ENCODE measurements around the gene KANK4.

Gene KANK4

GRCh38 chr1:62333441-62333840, 14.2 kb upstream of the KANK4 start:
- no peak for DNase-seq (ENCODE audit: low spot score)
- CTCF ChIA-PET, result no interaction called here
- POLR2A ChIA-PET (ENCODE audit: low non-redundant PET), result no interaction called here
- H3K27ac ChIP-seq, result no peak overlapping the region
- TF ChIP-seq CTCF (conservative IDR thresholded peaks at IDR 0.05; ENCODE audit: low read depth), result no peak

- POLR2A ChIA-PET (ENCODE audit: low non-redundant PET), result no interaction called here
- H3K27ac ChIP-seq, result no peak overlapping the region
- DNase-seq (ENCODE audit: low spot score), result no peak
- CTCF ChIA-PET, result interaction anchor here (0.6 kb wide), 1 partner anchor 121 kb away, joined by 3 read pairs; no protein-coding TSS in a partner anchor
- no peak for TF ChIP-seq CTCF (conservative IDR thresholded peaks at IDR 0.05; ENCODE audit: low read depth)
Measured at GRCh38 chr1:62327360-62328055, 8.3 kb upstream of the KANK4 start.

GRCh38 chr1:62325681-62326080, 6.4 kb upstream of the KANK4 start:
- CTCF ChIA-PET, result interaction anchor here (0.6 to 1.2 kb wide), 3 partner anchors 91 to 150 kb away, joined by 3 to 4 read pairs (median 3); no protein-coding TSS in a partner anchor
- peak overlapping the region; percentile 92 for H3K27ac ChIP-seq
- POLR2A ChIA-PET (ENCODE audit: low non-redundant PET), result no interaction called here
- TF ChIP-seq CTCF (conservative IDR thresholded peaks at IDR 0.05; ENCODE audit: low read depth), result no peak
- DNase-seq (ENCODE audit: low spot score), result no peak

GRCh38 chr1:62325081-62325480, 5.8 kb upstream of the KANK4 start:
- ChIA-PET POLR2A (ENCODE audit: low non-redundant PET) (no interaction called here), CTCF (interaction anchor here (0.6 to 1.2 kb wide), 5 partner anchors 40 to 149 kb away, joined by 3 to 4 read pairs (median 3); no protein-coding TSS in a partner anchor)
- peak; percentile 73 for DNase-seq (ENCODE audit: low spot score)
- TF ChIP-seq CTCF (conservative IDR thresholded peaks at IDR 0.05; ENCODE audit: low read depth), result no peak
- H3K27ac ChIP-seq, result peak overlapping the region; percentile 92

- DNase-seq (ENCODE audit: low spot score), result peak; percentile 88
- ChIA-PET POLR2A (ENCODE audit: low non-redundant PET) (no interaction called here), CTCF (no interaction called here)
- H3K27ac ChIP-seq, result peak overlapping the region; percentile 77
- TF ChIP-seq CTCF (conservative IDR thresholded peaks at IDR 0.05; ENCODE audit: low read depth), result no peak
Measured at GRCh38 chr1:62321446-62321845, 2.2 kb upstream of the KANK4 start.

GRCh38 chr1:62318320-62318755, 896 bp downstream of the KANK4 start:
- TF ChIP-seq CTCF (conservative IDR thresholded peaks at IDR 0.05; ENCODE audit: low read depth), result no peak
- no peak for DNase-seq (ENCODE audit: low spot score)
- CTCF ChIA-PET, result no interaction called here
- H3K27ac ChIP-seq, result no peak overlapping the region
- POLR2A ChIA-PET (ENCODE audit: low non-redundant PET), result no interaction called here
